Measurements from ENCODE around the gene PDK1.

PDK1 gene

DNA sequence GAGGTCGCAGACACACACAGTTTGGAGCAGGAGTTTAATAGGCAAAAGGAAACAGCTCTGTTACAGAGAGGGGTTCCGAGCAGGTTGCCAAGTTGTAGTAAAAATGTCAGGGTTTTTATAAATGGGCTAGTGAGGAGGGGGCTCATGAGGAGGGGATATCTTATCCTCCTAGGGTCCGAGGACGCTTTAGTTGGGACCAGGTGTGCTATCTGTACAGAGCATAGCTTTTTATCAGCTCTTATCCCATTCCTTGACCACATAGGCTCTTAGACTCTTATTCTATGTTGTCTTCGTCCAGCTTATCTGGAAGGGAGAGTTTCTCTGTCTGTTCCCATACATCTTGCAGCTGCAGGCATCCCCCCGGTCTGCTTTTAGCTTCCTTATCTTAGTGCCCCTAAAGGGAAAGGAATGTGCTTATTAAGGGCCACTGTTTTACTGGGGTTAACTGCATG, 44.7 kb downstream of the PDK1 start:
- peak; percentile 66 for DNase-seq

DNA sequence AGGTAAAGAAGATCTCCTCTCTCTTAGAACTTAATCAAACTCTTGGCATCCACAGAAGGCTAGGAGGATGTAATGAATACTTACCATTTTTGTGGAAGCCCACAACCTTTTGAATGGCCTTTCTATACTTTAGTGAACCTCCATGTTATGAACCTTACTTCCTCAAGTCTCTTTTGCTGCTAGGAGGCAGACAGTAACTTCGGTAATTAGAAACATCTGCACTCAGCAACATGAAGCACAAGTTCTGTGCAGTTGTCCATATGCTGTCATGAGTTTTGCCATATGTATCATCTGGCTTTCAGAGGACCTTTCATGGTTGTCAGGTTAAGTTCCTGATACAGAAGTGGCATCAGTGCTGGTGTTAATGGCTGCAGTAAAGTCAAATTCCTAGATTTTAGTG, 50.4 kb downstream of the PDK1 start:
- no peak for DNase-seq

DNA sequence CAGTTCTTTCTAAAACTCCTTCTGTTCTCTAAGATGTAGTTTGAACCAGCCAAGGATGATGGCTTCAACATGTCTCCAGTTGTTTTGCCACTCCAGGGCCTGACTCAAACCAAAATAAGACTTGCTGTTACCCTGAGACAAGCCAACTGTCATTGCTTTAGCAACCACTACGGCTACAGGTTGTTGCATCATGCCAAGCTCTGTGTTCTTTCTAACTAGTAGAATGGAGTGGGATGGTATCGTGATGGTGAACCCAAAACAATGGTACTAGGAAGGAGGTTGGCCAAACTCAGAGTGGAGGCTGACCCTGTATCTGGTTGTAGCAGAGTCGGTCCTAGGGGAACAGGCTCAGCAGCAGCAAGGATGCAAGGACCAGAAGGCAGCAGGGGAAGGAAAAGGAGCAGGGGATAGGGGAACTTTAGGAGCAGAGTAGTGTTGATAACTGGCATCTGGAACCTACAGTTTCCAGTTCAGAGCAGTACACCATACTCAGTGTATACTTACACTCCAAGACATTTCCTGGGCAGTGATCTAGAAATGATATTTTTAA, 51.6 kb downstream of the PDK1 start:
- DNase-seq, result no peak

DNA sequence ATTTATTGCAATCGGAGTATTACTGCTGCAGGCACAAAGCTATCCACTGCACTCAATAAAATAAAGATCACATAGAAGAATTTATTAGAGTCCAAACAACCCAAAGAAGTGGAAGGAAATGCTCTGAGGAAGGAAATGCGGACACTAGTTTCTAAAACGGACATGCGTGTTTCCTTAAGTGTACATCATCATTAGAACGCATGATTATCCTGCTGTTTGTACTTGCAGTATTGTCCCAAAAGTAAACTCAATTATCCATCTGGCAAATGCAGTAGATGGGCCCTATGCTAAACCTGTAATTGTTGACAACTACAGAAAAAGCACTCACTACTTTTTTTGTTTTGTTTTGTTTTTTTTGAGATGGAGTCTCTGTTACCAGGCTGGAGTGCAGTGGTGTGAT, 53.6 kb downstream of the PDK1 start:
- DNase-seq, result no peak

- no peak for DNase-seq
Observed at GRCh38 chr2:172612051-172612450, 56.2 kb downstream of the PDK1 start.

GRCh38 chr2:172613040-172613439, 57.1 kb downstream of the PDK1 start:
- DNase-seq, result no peak

DNA sequence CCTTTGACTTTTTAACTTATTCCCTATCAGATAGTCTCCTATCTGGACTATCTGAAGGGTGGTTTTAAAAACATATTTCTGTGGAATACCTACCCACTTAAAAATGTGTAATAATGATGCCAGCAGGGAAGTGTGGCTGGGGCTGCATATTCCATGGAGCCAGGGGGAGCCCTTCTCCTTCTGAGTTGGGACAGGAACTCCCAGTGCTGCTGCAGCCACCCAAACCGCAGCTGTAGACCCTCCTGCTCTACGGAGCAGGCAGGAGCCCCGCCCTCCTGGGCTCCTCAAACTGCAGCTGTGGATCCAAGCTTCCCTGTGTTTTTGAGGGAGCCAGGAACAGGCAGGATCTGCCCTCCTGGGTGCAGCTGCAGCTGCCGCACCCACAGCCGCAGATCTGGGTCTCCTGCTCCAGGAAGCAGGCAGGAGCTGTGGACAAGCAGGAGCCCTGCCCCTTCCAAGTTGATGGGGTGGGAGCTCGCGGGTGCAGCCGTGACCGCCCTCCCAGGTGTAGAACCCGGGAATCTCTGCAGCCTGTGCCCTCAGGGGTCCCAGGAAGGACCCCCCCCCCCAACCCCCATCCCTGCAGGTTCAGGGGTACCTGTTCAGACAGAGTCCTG, 57.8 kb downstream of the PDK1 start:
- no peak for DNase-seq

- no peak for DNase-seq
Observed at GRCh38 chr2:172614932-172615331, 59.0 kb downstream of the PDK1 start.

- DNase-seq, result no peak
Observed at GRCh38 chr2:172615727-172616261, 59.9 kb downstream of the PDK1 start.

DNA sequence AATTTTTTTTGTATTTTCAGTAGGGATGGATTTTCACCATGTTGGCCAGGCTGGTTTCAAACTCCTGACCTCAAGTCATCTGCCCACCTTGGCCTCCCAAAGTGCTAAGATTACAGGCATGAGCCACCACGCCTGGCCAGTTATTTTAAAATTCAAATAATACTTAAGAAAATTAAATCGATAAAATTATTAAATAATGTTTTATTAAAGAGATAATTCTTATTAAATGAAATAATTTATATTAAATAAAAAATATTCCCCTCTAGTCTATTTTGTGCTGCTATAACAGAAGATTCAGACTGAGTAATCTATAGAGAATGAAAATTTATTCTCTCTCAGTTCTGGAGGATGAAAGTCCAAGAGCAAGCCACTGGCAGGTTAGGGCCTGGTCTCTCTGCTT, 61.2 kb downstream of the PDK1 start:
- no peak for DNase-seq

DNA sequence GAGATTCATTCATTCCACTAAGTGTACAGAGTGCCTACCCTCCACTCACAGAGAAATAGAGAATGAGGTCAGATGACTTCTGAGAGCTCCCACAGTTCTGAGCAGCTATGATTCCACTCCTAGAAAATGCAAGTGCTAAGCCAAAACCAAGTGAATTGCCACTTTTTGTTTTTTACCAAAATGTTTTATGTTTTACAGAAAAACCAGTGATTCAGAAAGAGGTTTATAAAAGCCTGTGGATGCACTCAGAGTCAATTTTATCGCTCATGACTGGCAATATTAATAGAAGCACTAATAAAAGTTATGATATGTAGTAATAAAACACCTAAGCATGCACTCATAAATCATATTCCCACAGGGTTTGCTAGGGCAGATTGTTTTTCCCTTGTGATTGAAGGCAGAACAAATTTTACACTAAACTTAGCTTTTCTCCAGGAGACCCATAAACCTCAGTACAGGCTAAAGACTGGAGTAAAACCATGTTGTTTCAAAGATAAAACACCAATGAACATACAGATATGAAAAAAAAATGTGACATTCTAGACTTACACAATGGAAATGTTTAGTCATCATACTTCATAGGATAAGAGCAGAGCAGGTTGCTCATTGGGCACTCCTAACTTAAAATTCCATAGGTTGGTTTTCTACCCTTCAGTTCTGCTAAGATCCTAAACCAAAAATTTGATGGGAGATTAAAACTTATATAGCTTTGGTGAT, 67.5 kb downstream of the PDK1 start:
- no peak for DNase-seq

DNA sequence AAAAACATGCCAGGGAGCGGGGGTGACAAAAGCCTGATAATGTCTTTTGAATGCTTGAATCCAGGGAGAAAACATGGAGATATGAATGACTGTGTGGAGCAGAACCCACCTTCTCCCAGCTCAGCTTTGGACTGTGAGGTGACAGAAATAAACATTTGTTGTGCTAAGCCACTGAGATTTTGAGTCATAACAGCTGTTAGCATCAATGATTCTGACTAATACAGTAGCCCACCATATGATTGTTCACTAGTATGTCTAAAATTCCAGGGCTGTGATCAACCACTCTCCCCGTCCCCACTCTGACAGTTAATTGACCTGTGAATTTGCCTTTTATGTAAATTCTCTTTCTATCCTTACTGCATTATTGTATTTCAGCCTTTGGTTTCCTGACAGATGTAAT, 69.1 kb downstream of the PDK1 start:
- DNase-seq, result no peak

DNA sequence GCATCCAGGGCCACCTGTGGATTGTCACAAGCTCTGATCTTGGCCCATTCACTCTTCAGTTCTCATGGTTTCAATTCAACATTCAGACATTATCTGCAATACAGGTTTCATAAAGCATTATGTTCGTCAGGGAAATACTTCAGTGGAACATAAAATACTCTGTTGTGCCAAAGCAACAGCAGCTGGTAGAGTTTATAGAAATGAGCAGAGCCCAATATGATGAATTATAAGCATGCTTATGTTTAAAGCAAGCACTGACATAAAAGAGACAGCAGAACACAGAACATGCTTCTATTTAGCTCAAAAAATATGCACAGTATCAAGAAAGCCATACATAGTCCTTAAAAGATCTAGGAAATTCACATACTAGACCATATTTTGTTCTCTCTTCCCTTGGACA, 71.3 kb downstream of the PDK1 start:
- DNase-seq, result no peak

DNA sequence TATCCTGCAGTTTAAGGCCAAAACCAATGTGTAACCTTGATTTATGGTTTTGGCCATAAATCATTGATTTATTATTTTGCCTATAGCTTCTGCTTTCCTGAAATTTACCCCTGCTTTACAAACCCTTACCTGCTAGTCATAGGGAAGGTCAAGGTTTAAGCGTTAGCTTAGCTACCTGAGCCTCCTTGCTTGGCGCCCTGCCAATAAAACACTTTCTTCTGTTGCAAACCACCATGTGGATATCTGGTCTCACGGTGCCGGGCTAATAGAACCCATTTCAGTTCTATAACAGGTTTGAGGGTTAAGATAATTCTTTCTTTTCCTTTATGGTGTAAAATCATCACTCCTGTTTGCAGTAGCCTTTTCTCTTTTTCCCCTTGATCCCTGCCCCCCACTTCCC, 72.2 kb downstream of the PDK1 start:
- no peak for DNase-seq

GRCh38 chr2:172629586-172629985, 73.7 kb downstream of the PDK1 start:
- DNase-seq, result no peak

- DNase-seq, result no peak
Observed at GRCh38 chr2:172630181-172630580, 74.3 kb downstream of the PDK1 start.

GRCh38 chr2:172634477-172634876, 78.6 kb downstream of the PDK1 start:
- DNase-seq, result no peak

DNA sequence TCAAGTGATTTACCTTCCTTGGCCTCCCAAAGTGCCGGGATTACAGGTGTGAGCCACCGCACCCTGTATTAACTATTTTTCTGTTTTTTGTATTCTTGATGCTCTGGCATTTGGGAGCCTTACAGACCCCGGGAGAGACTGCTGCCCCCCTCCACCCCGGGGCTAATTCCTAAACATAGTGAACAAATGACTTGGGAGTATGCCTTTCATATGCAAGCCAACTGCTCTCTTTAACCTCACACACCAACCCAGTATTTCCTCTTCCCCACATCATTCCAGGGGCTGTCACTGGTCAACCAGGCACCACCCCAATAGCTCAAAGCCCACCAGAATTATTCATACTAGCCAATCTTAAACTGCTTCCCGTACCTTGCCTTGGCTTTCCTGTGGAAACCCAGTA, 79.7 kb downstream of the PDK1 start:
- no peak for DNase-seq

DNA sequence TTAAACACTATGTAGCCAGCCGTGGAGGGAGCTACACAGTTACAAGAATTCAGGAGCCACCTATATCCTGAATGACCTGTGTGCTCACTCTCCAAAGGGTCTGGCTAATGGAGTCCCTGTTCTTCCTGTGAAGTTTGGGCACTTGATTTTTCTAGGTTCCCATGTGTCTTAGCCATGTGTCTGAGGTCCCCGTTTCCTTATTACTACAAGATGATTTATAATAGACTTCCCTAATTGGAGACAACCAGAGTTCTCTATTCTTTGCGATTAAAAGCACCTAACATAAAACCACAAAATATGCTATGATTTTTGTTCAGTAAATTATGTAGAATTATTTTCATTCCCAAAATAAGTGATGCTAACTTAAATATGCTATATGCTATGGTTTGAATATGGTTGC, 83.4 kb downstream of the PDK1 start:
- peak; percentile 4 for DNase-seq

GRCh38 chr2:172639823-172640222, 83.9 kb downstream of the PDK1 start:
- DNase-seq, result peak; percentile 48

- no peak for DNase-seq
Observed at GRCh38 chr2:172640389-172640788, 84.5 kb downstream of the PDK1 start.

DNA sequence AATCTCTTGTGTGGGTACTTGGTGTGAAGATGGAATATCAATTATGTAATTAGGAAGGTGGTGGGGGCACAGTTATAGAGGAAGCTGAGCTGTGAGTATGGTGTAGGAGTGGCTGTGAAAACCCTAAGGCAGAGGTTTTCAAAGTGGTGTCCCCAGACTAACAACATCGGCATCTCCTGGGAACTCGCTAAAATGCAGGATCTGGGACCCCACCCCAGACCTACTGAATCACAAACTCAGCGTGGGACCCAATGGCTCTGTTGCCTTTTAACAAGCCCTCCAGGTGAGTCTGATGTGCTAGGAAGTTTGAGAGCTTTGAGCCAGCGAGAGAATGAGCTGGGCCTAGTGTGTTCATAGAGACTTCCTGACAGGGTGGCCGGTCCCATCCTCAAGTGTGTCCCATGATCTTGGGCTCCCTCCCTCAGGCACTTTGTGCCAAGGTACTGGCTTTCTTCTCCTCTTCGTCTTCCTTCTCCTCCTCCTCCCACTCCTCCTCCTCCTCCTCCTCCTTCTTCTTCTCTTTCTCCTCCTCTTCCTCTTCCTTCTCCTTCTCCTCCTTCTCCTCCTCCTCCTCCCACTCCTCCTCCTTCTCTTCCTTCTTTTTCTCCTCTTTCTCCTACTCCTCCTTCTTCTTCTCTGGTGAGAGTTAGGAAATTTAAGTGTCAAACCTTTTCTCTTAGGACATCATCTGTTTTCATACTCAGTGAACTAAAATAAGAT, 86.6 kb downstream of the PDK1 start:
- DNase-seq, result no peak

DNA sequence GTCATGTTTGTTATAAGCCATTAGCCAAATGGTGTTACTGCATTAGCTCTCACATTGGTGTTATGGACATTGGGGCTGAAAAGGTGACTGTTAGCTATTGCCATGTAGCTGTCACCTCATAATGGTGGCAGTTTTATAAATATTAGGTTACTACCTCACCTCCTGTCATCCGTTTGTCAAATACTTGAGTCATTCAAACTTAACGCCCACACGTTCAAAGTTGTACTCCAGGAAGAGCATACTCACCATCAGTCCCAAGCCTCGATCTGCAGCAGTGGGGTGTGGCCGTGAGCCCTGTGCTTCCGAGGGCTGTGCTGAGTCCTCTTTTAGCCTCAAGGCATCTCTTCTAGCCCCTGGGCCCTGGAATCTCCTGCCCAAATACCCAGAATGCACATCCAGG, 87.3 kb downstream of the PDK1 start:
- no peak for DNase-seq

- DNase-seq, result no peak
Observed at GRCh38 chr2:172647439-172647838, 91.5 kb downstream of the PDK1 start.
